SU-DHL-6 (cell line): ENCODE measurements around the gene WDR74.

Experiments used
- CTCF ChIP-seq: fragments of 200-600 bp; sonication (generic); IDR thresholded peaks from one replicate; pipeline ENCODE4 v1.5.1; 2017; ENCODE audit warnings: antibody characterized with exemption, mild to moderate bottlenecking, low read length, moderate library complexity; ENCODE audit not compliant: insufficient read depth, poor library complexity, severe bottlenecking
- EZH2phosphoT487 ChIP-seq: fragments of 200-600 bp; sonication (generic), shearing (Covaris generic); conservative IDR thresholded peaks from 2 replicates; pipeline ENCODE4 v1.6.1; 2018; ENCODE audit warnings: mild to moderate bottlenecking, antibody characterized with exemption, low read length, moderate library complexity, mixed read lengths

GRCh38 chr11:62842171-62842741 lies 2.9 kb upstream of the WDR74 start:
- TF ChIP-seq CTCF (no peak), EZH2phosphoT487 (no peak)
